ENCODE measurements around the gene JPH4. TPM values are rescaled to one million over a fixed set of nuclear protein-coding genes. Genes with fewer than 3 reads are reported as not detected.

JPH4 gene
- total RNA-seq, 1 donor from 2014 or later: 3.2 TPM

DNA sequence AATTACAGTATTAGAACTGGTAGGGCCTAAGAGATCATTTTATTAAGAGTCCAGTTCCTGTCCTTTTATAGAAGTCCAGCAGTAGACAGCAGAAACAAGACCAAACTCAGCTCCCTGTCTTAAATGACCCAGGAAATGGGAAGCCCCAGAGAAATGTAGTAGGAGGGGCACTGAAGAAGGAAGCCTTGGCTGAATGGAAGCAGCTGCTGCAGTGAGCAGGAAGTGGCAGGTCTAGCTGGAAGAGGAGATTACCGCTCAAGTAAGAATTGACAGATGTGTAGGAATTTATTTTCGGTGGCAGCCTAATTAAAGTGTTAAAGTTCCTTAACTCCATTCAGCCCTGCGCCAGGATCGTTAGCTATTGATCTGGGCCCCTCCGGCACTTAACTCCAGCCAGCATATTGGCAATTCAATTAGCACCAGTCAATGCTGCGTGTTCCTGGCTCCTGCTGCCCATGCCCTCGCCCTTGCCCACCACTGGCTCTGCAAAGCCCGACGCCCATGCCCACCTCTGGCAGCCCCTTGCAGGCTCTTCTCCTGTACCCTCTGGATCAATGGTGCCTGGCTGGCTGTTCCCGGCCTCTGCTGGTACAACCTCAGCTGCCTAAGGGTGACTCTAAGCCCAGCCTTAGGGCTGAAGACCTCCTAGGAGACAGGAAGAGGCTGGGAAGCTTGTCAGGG is 48.1 kb downstream of the JPH4 start:
- Mint-ChIP-seq H3K27ac (no peak overlapping the region), H3K9me3 (no peaks in the 10 kb centered on the region), H3K27me3 (ENCODE audit: insufficient read depth, low read depth) (peaks cover 9% of the 10 kb centered on the region), H3K36me3 (peaks cover 29% of the 10 kb centered on the region), H3K4me3 (no peak overlapping the region), H3K4me1 (peaks cover 8% of the 10 kb centered on the region)
- H3K36me3 ChIP-seq: no peaks in the 10 kb centered on the region
- H3K9me3 ChIP-seq (ENCODE audit: low read depth): no peaks in the 10 kb centered on the region
- peaks cover 4% of the 10 kb centered on the region for H3K4me1 ChIP-seq
- H3K79me2 ChIP-seq (ENCODE audit: low read depth): no peaks in the 10 kb centered on the region
- no peak overlapping the region for H3K4me2 ChIP-seq
- no peak overlapping the region for H2AFZ ChIP-seq (replicated peaks)
- H3K9ac ChIP-seq: no peak overlapping the region
- no peaks in the 10 kb centered on the region for H4K20me1 ChIP-seq (ENCODE audit: low read depth)
- H3K4me3 ChIP-seq: no peak overlapping the region
- no peaks in the 10 kb centered on the region for H3K27me3 ChIP-seq
- DNase-seq (ENCODE audit: low spot score): no peak
- H3F3A ChIP-seq (ENCODE audit: low read depth): no peaks in the 10 kb centered on the region
- no peak overlapping the region for H3K27ac ChIP-seq
- TF ChIP-seq EZH2phosphoT487 (IDR thresholded peaks at IDR 0.05) (no peak), EZH2 (IDR thresholded peaks at IDR 0.05) (no peak)
- TF ChIP-seq, protein P1, sequence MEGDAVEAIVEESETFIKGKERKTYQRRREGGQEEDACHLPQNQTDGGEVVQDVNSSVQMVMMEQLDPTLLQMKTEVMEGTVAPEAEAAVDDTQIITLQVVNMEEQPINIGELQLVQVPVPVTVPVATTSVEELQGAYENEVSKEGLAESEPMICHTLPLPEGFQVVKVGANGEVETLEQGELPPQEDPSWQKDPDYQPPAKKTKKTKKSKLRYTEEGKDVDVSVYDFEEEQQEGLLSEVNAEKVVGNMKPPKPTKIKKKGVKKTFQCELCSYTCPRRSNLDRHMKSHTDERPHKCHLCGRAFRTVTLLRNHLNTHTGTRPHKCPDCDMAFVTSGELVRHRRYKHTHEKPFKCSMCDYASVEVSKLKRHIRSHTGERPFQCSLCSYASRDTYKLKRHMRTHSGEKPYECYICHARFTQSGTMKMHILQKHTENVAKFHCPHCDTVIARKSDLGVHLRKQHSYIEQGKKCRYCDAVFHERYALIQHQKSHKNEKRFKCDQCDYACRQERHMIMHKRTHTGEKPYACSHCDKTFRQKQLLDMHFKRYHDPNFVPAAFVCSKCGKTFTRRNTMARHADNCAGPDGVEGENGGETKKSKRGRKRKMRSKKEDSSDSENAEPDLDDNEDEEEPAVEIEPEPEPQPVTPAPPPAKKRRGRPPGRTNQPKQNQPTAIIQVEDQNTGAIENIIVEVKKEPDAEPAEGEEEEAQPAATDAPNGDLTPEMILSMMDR (IDR thresholded peaks at IDR 0.05): no peak

- no peaks in the 10 kb centered on the region for H3K79me2 ChIP-seq (ENCODE audit: low read depth)
- no peak for DNase-seq (ENCODE audit: low spot score)
- H3K27ac ChIP-seq: no peak overlapping the region
- Mint-ChIP-seq H3K27ac (peak overlapping the region; percentile 7), H3K4me1 (peaks cover 8% of the 10 kb centered on the region), H3K36me3 (peaks cover 25% of the 10 kb centered on the region), H3K9me3 (no peaks in the 10 kb centered on the region), H3K27me3 (ENCODE audit: insufficient read depth, low read depth) (peaks cover 12% of the 10 kb centered on the region), H3K4me3 (no peak overlapping the region)
- H2AFZ ChIP-seq (replicated peaks): no peak overlapping the region
- no peaks in the 10 kb centered on the region for H3K27me3 ChIP-seq
- TF ChIP-seq, protein P1 (IDR thresholded peaks at IDR 0.05): no peak
- TF ChIP-seq EZH2 (IDR thresholded peaks at IDR 0.05) (no peak), EZH2phosphoT487 (IDR thresholded peaks at IDR 0.05) (no peak)
- H3K4me3 ChIP-seq: no peak overlapping the region
- no peaks in the 10 kb centered on the region for H4K20me1 ChIP-seq (ENCODE audit: low read depth)
- no peaks in the 10 kb centered on the region for H3K9me3 ChIP-seq (ENCODE audit: low read depth)
- H3K4me2 ChIP-seq: no peak overlapping the region
- H3K9ac ChIP-seq: no peak overlapping the region
- H3K36me3 ChIP-seq: no peaks in the 10 kb centered on the region
- H3K4me1 ChIP-seq: peaks cover 4% of the 10 kb centered on the region
- H3F3A ChIP-seq (ENCODE audit: low read depth): no peaks in the 10 kb centered on the region
These were observed 49.6 kb downstream of the JPH4 start for GRCh38 chr14:23529016-23529415.

- Histone ChIP-seq H3K9me3 (ENCODE audit: low read depth) (no peaks in the 10 kb centered on the region), H3F3A (ENCODE audit: low read depth) (no peaks in the 10 kb centered on the region), H3K4me1 (peaks cover 4% of the 10 kb centered on the region), H2AFZ (replicated peaks) (no peak overlapping the region), H3K9ac (no peak overlapping the region), H3K79me2 (ENCODE audit: low read depth) (no peaks in the 10 kb centered on the region), H3K4me3 (no peak overlapping the region), H3K27me3 (no peaks in the 10 kb centered on the region), H3K4me2 (no peak overlapping the region), H4K20me1 (ENCODE audit: low read depth) (no peaks in the 10 kb centered on the region), H3K27ac (no peak overlapping the region), H3K36me3 (no peaks in the 10 kb centered on the region)
- H3K27me3 Mint-ChIP-seq (ENCODE audit: insufficient read depth, low read depth): peaks cover 12% of the 10 kb centered on the region
- H3K9me3 Mint-ChIP-seq: no peaks in the 10 kb centered on the region
- H3K4me1 Mint-ChIP-seq: peaks cover 8% of the 10 kb centered on the region
- no peak overlapping the region for H3K4me3 Mint-ChIP-seq
- peaks cover 25% of the 10 kb centered on the region for H3K36me3 Mint-ChIP-seq
- H3K27ac Mint-ChIP-seq: peak overlapping the region; percentile 42
- TF ChIP-seq, protein P1 (IDR thresholded peaks at IDR 0.05): peak; percentile 40
- TF ChIP-seq EZH2phosphoT487 (IDR thresholded peaks at IDR 0.05): no peak
- TF ChIP-seq EZH2 (IDR thresholded peaks at IDR 0.05): no peak
- DNase-seq (ENCODE audit: low spot score): peak; percentile 28
These were observed 50.0 kb downstream of the JPH4 start for GRCh38 chr14:23528555-23528954.
